ENCODE results near the gene CSNK1A1.

DNA sequence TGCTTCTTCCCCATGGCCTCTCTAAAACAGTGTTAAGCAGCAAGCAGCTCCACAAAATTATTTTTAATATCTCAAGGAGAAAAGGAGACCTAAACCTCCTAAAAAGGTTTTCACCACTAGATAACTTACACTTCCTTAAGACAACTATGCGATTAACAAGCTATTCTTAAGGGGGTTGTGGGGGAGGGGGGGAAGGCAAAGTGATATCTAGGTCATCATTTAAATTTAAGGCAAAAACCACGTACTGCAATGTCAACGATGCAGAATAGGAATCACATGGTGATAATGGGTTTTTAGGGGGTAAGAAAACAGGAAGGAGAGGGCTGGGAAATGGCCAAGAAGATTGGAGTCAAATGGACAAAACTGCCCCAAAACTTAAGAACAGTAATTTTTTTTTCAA, 32.6 kb downstream of the CSNK1A1 start:
- TF ChIP-seq, protein P1, sequence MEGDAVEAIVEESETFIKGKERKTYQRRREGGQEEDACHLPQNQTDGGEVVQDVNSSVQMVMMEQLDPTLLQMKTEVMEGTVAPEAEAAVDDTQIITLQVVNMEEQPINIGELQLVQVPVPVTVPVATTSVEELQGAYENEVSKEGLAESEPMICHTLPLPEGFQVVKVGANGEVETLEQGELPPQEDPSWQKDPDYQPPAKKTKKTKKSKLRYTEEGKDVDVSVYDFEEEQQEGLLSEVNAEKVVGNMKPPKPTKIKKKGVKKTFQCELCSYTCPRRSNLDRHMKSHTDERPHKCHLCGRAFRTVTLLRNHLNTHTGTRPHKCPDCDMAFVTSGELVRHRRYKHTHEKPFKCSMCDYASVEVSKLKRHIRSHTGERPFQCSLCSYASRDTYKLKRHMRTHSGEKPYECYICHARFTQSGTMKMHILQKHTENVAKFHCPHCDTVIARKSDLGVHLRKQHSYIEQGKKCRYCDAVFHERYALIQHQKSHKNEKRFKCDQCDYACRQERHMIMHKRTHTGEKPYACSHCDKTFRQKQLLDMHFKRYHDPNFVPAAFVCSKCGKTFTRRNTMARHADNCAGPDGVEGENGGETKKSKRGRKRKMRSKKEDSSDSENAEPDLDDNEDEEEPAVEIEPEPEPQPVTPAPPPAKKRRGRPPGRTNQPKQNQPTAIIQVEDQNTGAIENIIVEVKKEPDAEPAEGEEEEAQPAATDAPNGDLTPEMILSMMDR (conservative IDR thresholded peaks at IDR 0.05; ENCODE audit: low read length): no peak
- TF ChIP-seq EZH2phosphoT487 (IDR thresholded peaks at IDR 0.05; ENCODE audit: borderline replicate concordance, low read depth, low read length): no peak
